Heart right ventricle (tissue), 16 donors: ENCODE measurements around the gene KLHL42. TPM values are rescaled to one million over a fixed set of nuclear protein-coding genes. Genes with fewer than 3 reads are reported as not detected.

Experiments used
- ATAC-seq, 8 donors: fragments of 200-7000 bp; cut with Tn5 transposase; one replicate each; pipeline ENCODE4 v1.9.1; 2020; ENCODE audit warnings: mild to moderate bottlenecking in 8 of 8, moderate library complexity in 8 of 8, moderate number of reproducible peaks in 1 of 8
- DNase-seq, 2 donors: peaks; one replicate each; pipeline ENCODE4 v3.0.0-alpha.2; 2020
- H3K27ac ChIP-seq, 10 donors: fragments of 200-600 bp; sonication (generic) in 2 of 10; one replicate each; pipeline versions ENCODE4 v1.5.0 to v1.8.0; 2020 to 2022; ENCODE audit warnings: mild to moderate bottlenecking in 3 of 10
- H3K27me3 ChIP-seq, 7 donors: fragments of 200-600 bp; one replicate each; pipeline ENCODE4 v1.8.0; 2021 to 2022; ENCODE audit warnings: mild to moderate bottlenecking in 2 of 7
- H3K36me3 ChIP-seq, 9 donors: fragments of 200-600 bp; sonication (generic) in 1 of 9; one replicate each; pipeline versions ENCODE4 v1.5.0 to v1.8.0; 2020 to 2022; ENCODE audit warnings: mild to moderate bottlenecking in 2 of 9
- H3K4me1 ChIP-seq, 9 donors: fragments of 200-600 bp; sonication (generic) in 1 of 9; one replicate each; pipeline versions ENCODE4 v1.5.0 to v1.8.0; 2020 to 2022; ENCODE audit warnings: mild to moderate bottlenecking in 4 of 9
- H3K4me3 ChIP-seq, 10 donors: fragments of 200-600 bp; sonication (generic) in 2 of 10; one replicate each; pipeline versions ENCODE4 v1.5.0 to v1.8.0; 2020 to 2022; ENCODE audit warnings: mild to moderate bottlenecking in 7 of 10, moderate library complexity in 2 of 10
- H3K9me3 ChIP-seq, 11 donors: fragments of 200-600 bp in 10 of 11; sonication (generic) in 2 of 11; one replicate each; pipeline versions ENCODE4 v1.5.0 to v1.8.0; 2013 to 2022; ENCODE audit warnings: mild to moderate bottlenecking in 2 of 11, control low read depth in 1 of 11, moderate library complexity in 1 of 11
- CTCF ChIP-seq, 9 donors: fragments of 200-600 bp; sonication (generic) in 2 of 9; IDR thresholded peaks; one replicate each; pipeline versions ENCODE4 v1.5.0 to v1.8.0; 2021 to 2022; ENCODE audit warnings: antibody characterized with exemption in 9 of 9, mild to moderate bottlenecking in 5 of 9, moderate library complexity in 1 of 9
- WGBS, 2 donors: extraction: QIAGEN DNeasy Blood & Tissue Kit; methylation state at CpG; one replicate each; pipeline ENCODE4 v1.1.7; 2013; ENCODE audit warnings: inconsistent platforms in 1 of 2; 5-methylcytosine and 5-hydroxymethylcytosine counted together
- intact Hi-C, 10 donors: fragments of 100-400 bp; cut with DNase I; formaldehyde crosslinking; loops; one replicate each; pipeline versions ENCODE4 v1.11.1 to v1.14.2; 2022
- polyA plus RNA-seq, 2 donors: library from polyadenylated mRNA; stranded (reverse); fragments of 200-250 nt; gene quantifications; one replicate each; pipeline ENCODE4 v1.2.3, GENCODE V29; 2013
- total RNA-seq, 10 donors: library from RNA; stranded (reverse); fragmentation: NEBNext Ultra II Directional in 3 of 10; extraction: Animal tissue kit (Norgen Biotek cat#: 25700) in 3 of 10; gene quantifications; one replicate each; pipeline versions ENCODE4 v1.2.1 to v1.2.4, GENCODE V29; 2021 to 2023
- donor health status: Arrhythmogenic right ventricular cardiomyopathy.
- donor health status: ischemic (EF 13 %, LVEDD 7.1; RV severe dilation, severe dysfunction).
- donor health status: healthy with polysubstance abuse.
- donor health status: DM: no; HTN: yes; CAD: no.
- donor health status: DM: no; HTN: no; CAD: no.
- donor health status: ischemic (EF 25% LVEDD 6.9; RV normal size, moderate dysfunction).
- donor health status: ischemic (EF 25% LVEDD 5.7; RV mildly dilated, moderate dysfunction).
- donor health status: healthy.
- donor health status: DM: yes; HTN: yes; CAD: no.
- donor health status: Ischemic cardiomyopathy.
- donor health status: ischemic (EF 35%, LVEDD 5.7; RV mildly dilated, moderate dysfunction).
- donor health status: nonischemic (EF 11% LVEDD 7.7; RV severe dilation, severe dysfunction).
- donor health status: DM: yes; HTN: yes; CAD: no.
- donor health status: PGD.
- donor health status: ischemic (EF 29% LVEDD 5.4; RV normal size, mild dysfunction).
- donor health status: nonischemic (EF 23%, LVEDD 6.1; RV moderate dilation, normal function).

KLHL42 gene
- total and polyA plus RNA-seq, 12 donors: 4.0 to 10.9 (median 6.4) TPM

- Histone ChIP-seq H3K9me3 (no peaks in the 10 kb centered on the region), H3K4me3 (no peak overlapping the region), H3K27ac (no peak overlapping the region), H3K36me3 (no peaks in the 10 kb centered on the region), H3K27me3 (peaks cover 0 to 4% (median 0%) of the 10 kb centered on the region in 7 donors), H3K4me1 (no peaks in the 10 kb centered on the region)
- TF ChIP-seq CTCF (IDR thresholded peaks at IDR 0.05): no peak
- ATAC-seq: no peak
- no peak for DNase-seq
- intact Hi-C loops: loop anchor here in 2 of 10 donors (5.0 to 10.0 kb wide), 2 partner anchors 63 to 66 kb away; no protein-coding TSS in a partner anchor
- 72 to 75% methylated on average over 4 of the region's 4 CpGs for WGBS, 2 donors
Measured at GRCh38 chr12:27810756-27811155, 30.7 kb downstream of the KLHL42 start.

- Histone ChIP-seq H3K4me1 (no peaks in the 10 kb centered on the region), H3K27ac (no peak overlapping the region), H3K27me3 (peaks cover 0 to 4% (median 0%) of the 10 kb centered on the region in 7 donors), H3K9me3 (no peaks in the 10 kb centered on the region), H3K36me3 (no peaks in the 10 kb centered on the region), H3K4me3 (no peak overlapping the region)
- TF ChIP-seq CTCF (IDR thresholded peaks at IDR 0.05): no peak
- DNase-seq (no peak), ATAC-seq (no peak)
- intact Hi-C loops: loop anchor here in 2 of 10 donors (5.0 to 10.0 kb wide), 2 partner anchors 65 to 68 kb away; no protein-coding TSS in a partner anchor
- 74 to 77% methylated on average over 6 of the region's 6 CpGs for WGBS, 2 donors
Measured at GRCh38 chr12:27812502-27812901, 32.5 kb downstream of the KLHL42 start.

GRCh38 chr12:27814411-27814810 lies 34.4 kb downstream of the KLHL42 start:
- H3K27ac ChIP-seq: no peak overlapping the region
- DNase-seq: no peak
- no peaks in the 10 kb centered on the region for H3K36me3 ChIP-seq
- H3K4me3 ChIP-seq: no peak overlapping the region
- H3K4me1 ChIP-seq: no peaks in the 10 kb centered on the region
- TF ChIP-seq CTCF (IDR thresholded peaks at IDR 0.05): no peak
- intact Hi-C loops: loop anchor here in 2 of 10 donors (5.0 to 10.0 kb wide), 2 partner anchors 67 to 70 kb away; no protein-coding TSS in a partner anchor
- no peak for ATAC-seq
- 73 to 78% methylated on average over 2 of the region's 2 CpGs for WGBS, 2 donors
- H3K27me3 ChIP-seq: peaks cover 0 to 4% (median 0%) of the 10 kb centered on the region in 7 donors
- peaks cover 0 to 3% (median 0%) of the 10 kb centered on the region in 11 donors for H3K9me3 ChIP-seq

- Histone ChIP-seq H3K9me3 (peaks cover 0 to 4% (median 0%) of the 10 kb centered on the region in 11 donors), H3K27me3 (peaks cover 0 to 4% (median 0%) of the 10 kb centered on the region in 7 donors), H3K4me3 (no peak overlapping the region), H3K4me1 (no peaks in the 10 kb centered on the region), H3K27ac (no peak overlapping the region), H3K36me3 (no peaks in the 10 kb centered on the region)
- WGBS, 2 donors: 54 to 57% methylated on average over 3 of the region's 3 CpGs
- no peak for TF ChIP-seq CTCF (IDR thresholded peaks at IDR 0.05)
- intact Hi-C loops: loop anchor here in 3 of 10 donors (5.0 to 10.0 kb wide), 3 partner anchors 68 to 83 kb away; no protein-coding TSS in a partner anchor
- no peak for ATAC-seq
- DNase-seq: no peak
Measured at GRCh38 chr12:27814851-27815591, 35.0 kb downstream of the KLHL42 start.
